GM23248 (cell line): Measurements from ENCODE around the gene CHMP6. TPM values are rescaled to one million over a fixed set of nuclear protein-coding genes. Genes with fewer than 3 reads are reported as not detected.

Source experiments
- DNase-seq: peaks from one replicate; pipeline ENCODE4 v3.0.0-alpha.2; 2015
- H2AFZ ChIP-seq: fragments of 200-600 bp; sonication (generic); 2 replicates; pipeline ENCODE4 v1.6.1; 2016; ENCODE audit warnings: antibody characterized with exemption
- H3F3A ChIP-seq: fragments of 200-600 bp; sonication (generic); 2 replicates; pipeline ENCODE4 v1.6.1; 2016; ENCODE audit warnings: mild to moderate bottlenecking, antibody characterized with exemption, mixed run types; ENCODE audit not compliant: insufficient read depth
- H3K27ac ChIP-seq: fragments of 200-600 bp; sonication (generic); 2 replicates; pipeline ENCODE4 v1.5.1; 2016; ENCODE audit warnings: mild to moderate bottlenecking
- H3K27me3 ChIP-seq: fragments of 200-600 bp; sonication (generic); replicated peaks from 2 replicates; pipeline ENCODE4 v1.6.1; 2016; ENCODE audit warnings: mild to moderate bottlenecking; ENCODE audit not compliant: insufficient read depth
- H3K36me3 ChIP-seq: fragments of 200-600 bp; sonication (generic); 2 replicates; pipeline ENCODE4 v1.6.1; 2016; ENCODE audit warnings: low read depth, mild to moderate bottlenecking
- H3K4me1 ChIP-seq: fragments of 200-600 bp; sonication (generic); 2 replicates; pipeline ENCODE4 v1.6.1; 2016; ENCODE audit warnings: mild to moderate bottlenecking; ENCODE audit not compliant: insufficient read depth
- H3K4me2 ChIP-seq: fragments of 200-600 bp; sonication (generic); one replicate; pipeline ENCODE4 v1.6.1; 2016; ENCODE audit warnings: mild to moderate bottlenecking; ENCODE audit not compliant: unreplicated experiment
- H3K4me3 ChIP-seq: fragments of 200-600 bp; sonication (generic); 2 replicates; pipeline ENCODE4 v1.5.1; 2016; ENCODE audit warnings: mild to moderate bottlenecking
- H3K79me2 ChIP-seq: fragments of 200-600 bp; sonication (generic); 2 replicates; pipeline ENCODE4 v1.6.1; 2016; ENCODE audit warnings: mild to moderate bottlenecking; ENCODE audit not compliant: insufficient read depth
- H3K9ac ChIP-seq: fragments of 200-600 bp; sonication (generic); 2 replicates; pipeline ENCODE4 v1.6.1; 2016; ENCODE audit warnings: mild to moderate bottlenecking
- H3K9me2 ChIP-seq: fragments of 200-600 bp; sonication (generic); 2 replicates; pipeline ENCODE4 v1.6.1; 2016; ENCODE audit warnings: mixed run types, mild to moderate bottlenecking, moderate library complexity; ENCODE audit not compliant: insufficient read depth
- H3K9me3 ChIP-seq: fragments of 200-600 bp; sonication (generic); one replicate; pipeline ENCODE4 v1.6.1; 2017; ENCODE audit warnings: low read depth
- H4K20me1 ChIP-seq: fragments of 200-600 bp; sonication (generic); 2 replicates; pipeline ENCODE4 v1.6.0; 2016; ENCODE audit not compliant: insufficient read depth
- EZH2 ChIP-seq: fragments of 200-600 bp; sonication (generic); IDR thresholded peaks from 2 replicates; pipeline ENCODE4 v1.6.1; 2018; ENCODE audit warnings: antibody characterized with exemption, mild to moderate bottlenecking; ENCODE audit not compliant: insufficient read depth, poor library complexity, severe bottlenecking
- EZH2phosphoT487 ChIP-seq: fragments of 200-600 bp; sonication (generic); IDR thresholded peaks from 2 replicates; pipeline ENCODE4 v1.6.1; 2018; ENCODE audit warnings: antibody characterized with exemption, moderate library complexity, mild to moderate bottlenecking, low read depth; ENCODE audit not compliant: insufficient read depth
- WGBS, 2 experiments: methylation state at CpG; one replicate each; pipeline ENCODE4 v1.1.6; 2015 to 2017; ENCODE audit warnings: low lambda C conversion rate in 2 of 2, low coverage in 1 of 2; ENCODE audit errors: missing lambda C conversion rate in 2 of 2; 5-methylcytosine and 5-hydroxymethylcytosine counted together
- in situ Hi-C: fragments of 300-500 bp; cut with MboI; formaldehyde crosslinking; loops from 2 replicates; pipeline ENCODE4 v1.15.0; 2020
- polyA plus RNA-seq: library from polyadenylated mRNA; unstranded; fragments of >200 nt; fragmentation: Nextera tagmentation; extraction: Ambion mirVana; gene quantifications from 2 replicates; pipeline ENCODE4 v1.2.1, GENCODE V29; 2016
- total RNA-seq: library from RNA; depleted of rRNA; stranded (reverse); fragments of >200 nt; shearing (Covaris generic); gene quantifications from 2 replicates; pipeline ENCODE4 v1.2.3, GENCODE V29; 2014; rRNA removed

The CHMP6 gene
- total and polyA plus RNA-seq, 2 experiments from 2014 or later: 14.1 to 34.0 TPM

- TF ChIP-seq EZH2: no peak
- TF ChIP-seq EZH2phosphoT487: no peak
- Histone ChIP-seq H3K4me1 (peaks cover 15% of the 10 kb centered on the region; the same call in 1 of the 2 replicates), H3K9me3 (no peaks in the 10 kb centered on the region), H2AFZ (no peak overlapping the region), H3K9me2 (no peaks in the 10 kb centered on the region), H3K27ac (no peak overlapping the region), H3K4me3 (no peak overlapping the region), H3K27me3 (no peaks in the 10 kb centered on the region), H3K79me2 (peaks cover 90% of the 10 kb centered on the region), H4K20me1 (no peaks in the 10 kb centered on the region), H3K36me3 (no peaks in the 10 kb centered on the region), H3K9ac (no peak overlapping the region), H3K4me2 (no peak overlapping the region), H3F3A (no peaks in the 10 kb centered on the region)
- DNase-seq: no peak
- 93 to 95% methylated on average over 25 to 28 of the region's 28 CpGs for WGBS, 2 experiments
- in situ Hi-C loops: no loop called here
Observed at GRCh38 chr17:81048827-81049371, 57.3 kb downstream of the CHMP6 start.

DNA sequence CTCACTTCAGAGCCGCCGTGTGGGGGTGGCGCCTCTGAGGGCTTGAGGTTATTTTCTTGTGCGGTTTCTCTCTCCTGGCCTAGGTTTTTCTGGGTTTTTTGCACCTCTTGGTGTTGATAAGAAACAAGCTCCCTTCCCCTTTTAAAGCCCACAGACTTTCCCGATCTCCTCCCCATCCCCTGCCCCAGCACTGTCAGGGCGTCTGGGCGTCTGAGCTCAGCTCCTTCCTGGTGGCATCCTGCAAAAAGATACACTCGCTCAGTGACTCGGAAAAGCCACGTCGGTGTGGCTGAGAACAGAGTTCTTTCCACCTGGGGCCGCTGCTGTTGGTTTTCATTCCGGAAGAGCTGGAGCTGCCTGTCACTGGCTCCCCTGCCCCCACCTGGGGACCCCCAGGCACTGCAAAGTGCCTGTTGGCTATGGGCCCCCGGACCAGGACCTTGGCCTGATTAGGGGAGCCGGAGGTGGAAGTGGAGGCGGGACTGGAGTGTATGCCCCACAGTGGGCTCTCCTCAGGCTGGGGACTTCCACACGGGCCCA lies 57.8 kb downstream of the CHMP6 start:
- no peak for TF ChIP-seq EZH2
- no peak for TF ChIP-seq EZH2phosphoT487
- no peak overlapping the region for H3K4me3 ChIP-seq
- H3K36me3 ChIP-seq: no peaks in the 10 kb centered on the region
- H3K9ac ChIP-seq: no peak overlapping the region
- in situ Hi-C loops: no loop called here
- H4K20me1 ChIP-seq: no peaks in the 10 kb centered on the region
- 95 to 97% methylated on average over 17 of the region's 17 CpGs for WGBS, 2 experiments
- H3K4me1 ChIP-seq: peaks cover 9% of the 10 kb centered on the region; the same call in 1 of the 2 replicates
- no peaks in the 10 kb centered on the region for H3K9me3 ChIP-seq
- H3K79me2 ChIP-seq: peaks cover 84% of the 10 kb centered on the region
- no peaks in the 10 kb centered on the region for H3F3A ChIP-seq
- H3K27ac ChIP-seq: no peak overlapping the region
- no peaks in the 10 kb centered on the region for H3K27me3 ChIP-seq
- no peaks in the 10 kb centered on the region for H3K9me2 ChIP-seq
- no peak overlapping the region for H3K4me2 ChIP-seq
- H2AFZ ChIP-seq: no peak overlapping the region
- no peak for DNase-seq

Other genes starting within 250 kb of the CHMP6 start
- 30.6 and 31.7 TPM in 2 replicates for gene BAIAP2, start 43.3 kb downstream of the CHMP6 start, total RNA-seq
- 28.2 and 31.5 TPM in 2 replicates for gene BAIAP2, start 43.3 kb downstream of the CHMP6 start, polyA plus RNA-seq
- not detected in 2 replicates for gene PVALEF, start 173.7 kb downstream of the CHMP6 start, total RNA-seq
- not detected in 2 replicates for gene PVALEF, start 173.7 kb downstream of the CHMP6 start, polyA plus RNA-seq
- gene AATK, start 174.4 kb downstream of the CHMP6 start, total RNA-seq: 1.6 and 4.0 TPM in 2 replicates
- 0.18 and 0.25 TPM in 2 replicates for gene AATK, start 174.4 kb downstream of the CHMP6 start, polyA plus RNA-seq
- gene CEP131, start 231.1 kb downstream of the CHMP6 start, total RNA-seq: 8.0 and 14.2 TPM in 2 replicates
- 5.6 and 6.1 TPM in 2 replicates for gene CEP131, start 231.1 kb downstream of the CHMP6 start, polyA plus RNA-seq
- 16.1 and 24.4 TPM in 2 replicates for gene TEPSIN, start 247.2 kb downstream of the CHMP6 start, total RNA-seq
- gene TEPSIN, start 247.2 kb downstream of the CHMP6 start, polyA plus RNA-seq: 2.2 and 2.7 TPM in 2 replicates
- gene NDUFAF8, start 247.5 kb downstream of the CHMP6 start, total RNA-seq: 17.2 and 53.1 TPM in 2 replicates
- gene NDUFAF8, start 247.5 kb downstream of the CHMP6 start, polyA plus RNA-seq: 134 and 136 TPM in 2 replicates